Pancreas (tissue), 10 donors: ENCODE data around the gene SECISBP2. TPM values are rescaled to one million over a fixed set of nuclear protein-coding genes. Genes with fewer than 3 reads are reported as not detected.
A peak's percentile ranks its signal among the peaks of the same experiment; 100 is the strongest.

ENCODE experiments used
- ATAC-seq, 4 donors: fragments of 200-7000 bp; cut with Tn5 transposase; one replicate each; pipeline versions ENCODE4 v1.8.0 to v1.9.1; 2020; ENCODE audit warnings: mild to moderate bottlenecking in 4 of 4, moderate library complexity in 4 of 4
- DNase-seq, 6 donors: peaks; one replicate each; pipeline ENCODE4 v3.0.0-alpha.2; 2020
- FAIRE-seq: peaks from 2 replicates; lab custom pipeline; 2012; peaks lifted over from hg19 to GRCh38; lab: Jason Lieb, UNC
- H3K27ac ChIP-seq, 4 donors: fragments of 200-600 bp; sonication (generic); 1 replicate in 3 of 4; 2 replicates in 1 of 4; pipeline versions ENCODE4 v1.5.0 to v1.8.0; 2020
- H3K27me3 ChIP-seq, 4 donors: fragments of 200-600 bp; one replicate each; pipeline ENCODE4 v1.8.0; 2021
- H3K36me3 ChIP-seq, 3 donors: fragments of 200-600 bp; sonication (generic) in 1 of 3; one replicate each; pipeline versions ENCODE4 v1.5.0 to v1.8.0; 2020 to 2021
- H3K4me1 ChIP-seq, 3 donors: fragments of 200-600 bp; one replicate each; pipeline ENCODE4 v1.8.0; 2021
- H3K4me3 ChIP-seq, 4 donors: fragments of 200-600 bp; sonication (generic) in 2 of 4; one replicate each; pipeline versions ENCODE4 v1.5.0 to v1.8.0; 2020 to 2021
- H3K9me3 ChIP-seq, 4 donors: fragments of 200-600 bp; one replicate each; pipeline ENCODE4 v1.8.0; 2021
- CTCF ChIP-seq, 4 donors: fragments of 200-600 bp; sonication (generic) in 3 of 4; IDR thresholded peaks; one replicate each; pipeline versions ENCODE4 v1.5.0 to v1.8.0; 2021; ENCODE audit warnings: antibody characterized with exemption in 4 of 4
- WGBS, 2 donors: extraction: QIAGEN DNeasy Blood & Tissue Kit; methylation state at CpG; one replicate each; pipeline ENCODE4 v1.1.7; 2013; 5-methylcytosine and 5-hydroxymethylcytosine counted together
- intact Hi-C, 3 donors: fragments of 100-400 bp; cut with DNase I; formaldehyde crosslinking; loops; one replicate each; pipeline versions ENCODE4 v1.11.1 to v1.14.2; 2022
- polyA plus RNA-seq, 2 donors: library from polyadenylated mRNA; stranded (reverse); fragments of 200-250 nt; gene quantifications; one replicate each; pipeline ENCODE4 v1.2.3, GENCODE V29; 2013
- total RNA-seq, 6 donors: library from RNA; stranded (reverse); fragmentation: NEBNext Ultra II Directional in 4 of 6; extraction: Animal tissue kit (Norgen Biotek cat#: 25700) in 4 of 6; gene quantifications; one replicate each; pipeline versions ENCODE4 v1.2.1 to v1.2.4, GENCODE V29; 2021 to 2023
- donor health status: healthy with polysubstance abuse.
- donor health status: DM: no; HTN: no; CAD: no; lungs with moderate emphysema.
- donor health status: DM: no; HTN: no; CAD: no.
- donor health status: control.
- donor health status: control.
- donor health status: Bipolar disorder and iron deficiency.
- donor health status: DM: yes; HTN: yes; CAD: no.
- donor health status: DM: no; HTN: no; CAD: no.
- donor health status: DM: no; HTN: no; CAD: no.
- donor health status: DM: yes; HTN: yes; CAD: no.

The SECISBP2 gene
- total and polyA plus RNA-seq, 8 donors: 23.4 to 41.1 (median 29.6) TPM

DNA sequence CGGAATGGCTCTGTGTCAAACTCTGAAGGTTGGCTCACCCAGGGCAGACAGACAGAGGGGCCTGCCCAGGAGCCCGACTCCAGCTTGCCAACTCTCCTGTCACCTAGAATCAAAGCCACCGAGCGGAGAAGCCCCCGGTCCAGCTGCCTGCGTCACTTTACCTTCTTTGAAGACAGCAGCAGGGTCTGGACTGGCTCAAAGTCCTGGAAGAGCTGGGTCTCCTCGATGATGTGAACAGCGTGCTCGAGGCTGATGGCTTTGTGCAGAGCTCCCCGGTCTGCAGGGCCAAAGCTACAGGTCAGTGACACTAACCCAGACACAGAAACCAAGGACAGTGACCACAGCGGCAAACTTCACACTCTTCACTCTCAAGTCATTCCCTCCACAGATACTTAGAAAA lies 67.9 kb downstream of the SECISBP2 start:
- Histone ChIP-seq H3K9me3 (no peaks in the 10 kb centered on the region), H3K27me3 (no peaks in the 10 kb centered on the region), H3K4me3 (no peak overlapping the region), H3K36me3 (peaks cover 0 to 15% (median 5%) of the 10 kb centered on the region in 3 donors), H3K4me1 (peaks cover 11 to 21% (median 12%) of the 10 kb centered on the region in 3 donors), H3K27ac (no peak overlapping the region)
- DNase-seq (peak in 1 of 6 donors; percentile 45), FAIRE-seq (no peak), ATAC-seq (no peak)
- intact Hi-C loops: no loop called here
- TF ChIP-seq CTCF (IDR thresholded peaks at IDR 0.05): no peak
- 93 to 94% methylated on average over 11 of the region's 11 CpGs for WGBS, 2 donors

- peak; percentile 43 to 91 (median 79) for DNase-seq
- Histone ChIP-seq H3K27me3 (no peaks in the 10 kb centered on the region), H3K36me3 (peaks cover 0 to 15% (median 5%) of the 10 kb centered on the region in 3 donors), H3K4me1 (peaks cover 16 to 25% (median 17%) of the 10 kb centered on the region in 3 donors), H3K27ac (no peak overlapping the region), H3K9me3 (no peaks in the 10 kb centered on the region), H3K4me3 (no peak overlapping the region)
- peak; percentile 56 to 85 (median 78) for ATAC-seq
- FAIRE-seq: no peak
- TF ChIP-seq CTCF (IDR thresholded peaks at IDR 0.05): no peak
- intact Hi-C loops: no loop called here
- WGBS, 2 donors: 66 to 68% methylated on average over 11 of the region's 11 CpGs
Observed at GRCh38 chr9:89386797-89387196, 68.5 kb downstream of the SECISBP2 start.

DNA sequence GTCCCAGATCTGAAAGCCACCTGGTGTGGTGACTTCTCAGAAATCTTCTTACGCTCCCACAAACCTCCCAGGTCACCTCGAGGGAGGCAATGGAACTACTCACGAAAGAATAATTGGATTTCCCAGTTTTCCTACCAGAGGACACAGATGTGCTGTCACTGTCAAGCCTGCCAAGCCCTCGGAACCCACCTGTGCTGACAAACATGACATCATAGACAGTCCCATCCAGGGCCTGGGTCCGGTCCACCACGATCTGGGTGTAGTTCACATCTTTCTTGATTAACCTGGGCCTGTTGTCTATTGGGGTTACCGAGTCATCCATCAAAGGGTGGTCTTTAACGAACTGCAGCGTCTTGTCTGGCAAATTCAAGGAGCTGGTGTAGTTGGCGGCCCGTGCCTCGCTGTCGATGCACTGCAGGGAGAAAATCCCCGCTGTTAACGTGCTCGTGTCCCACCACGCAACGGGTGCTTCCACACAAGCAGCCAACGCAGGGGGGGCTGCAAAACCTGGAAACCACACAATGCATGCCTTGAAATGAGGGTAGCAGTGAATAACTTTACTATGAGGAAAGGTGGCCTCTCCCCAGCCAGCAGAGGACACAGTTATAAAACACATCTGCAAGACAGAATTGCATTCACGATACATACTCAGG lies 69.0 kb downstream of the SECISBP2 start:
- ATAC-seq: no peak
- no peaks in the 10 kb centered on the region for H3K9me3 ChIP-seq
- H3K27ac ChIP-seq: peak overlapping the region in 1 of 4 donors; percentile 31
- no peaks in the 10 kb centered on the region for H3K27me3 ChIP-seq
- no peak overlapping the region for H3K4me3 ChIP-seq
- H3K4me1 ChIP-seq: peaks cover 16 to 25% (median 17%) of the 10 kb centered on the region in 3 donors
- 93% methylated on average over 20 of the region's 20 CpGs for WGBS, 2 donors
- intact Hi-C loops: no loop called here
- DNase-seq: no peak
- FAIRE-seq: no peak
- H3K36me3 ChIP-seq: peaks cover 0 to 15% (median 5%) of the 10 kb centered on the region in 3 donors
- TF ChIP-seq CTCF (IDR thresholded peaks at IDR 0.05): no peak

- 93% methylated on average over 19 of the region's 19 CpGs for WGBS, 2 donors
- FAIRE-seq: no peak
- peaks cover 0 to 15% (median 5%) of the 10 kb centered on the region in 3 donors for H3K36me3 ChIP-seq
Observed at GRCh38 chr9:89388084-89388867, 70.0 kb downstream of the SECISBP2 start.

More at GRCh38 chr9:89388084-89388867, 70.0 kb downstream of the SECISBP2 start:
- peak overlapping the region in 2 of 4 donors; percentile 23 to 31 for H3K27ac ChIP-seq
- no peaks in the 10 kb centered on the region for H3K9me3 ChIP-seq
- H3K27me3 ChIP-seq: no peaks in the 10 kb centered on the region
- no peak for TF ChIP-seq CTCF (IDR thresholded peaks at IDR 0.05)
- intact Hi-C loops: no loop called here
- DNase-seq (peak in 1 of 6 donors; percentile 46), ATAC-seq (peak in 3 of 4 donors; percentile 10 to 51 (median 48))
- H3K4me3 ChIP-seq: no peak overlapping the region
- peaks cover 16 to 25% (median 17%) of the 10 kb centered on the region in 3 donors for H3K4me1 ChIP-seq
